Measurements from ENCODE around the gene PTGR3.

- TF ChIP-seq CTCF (IDR thresholded peaks at IDR 0.05) (no peak), POLR2A (IDR thresholded peaks at IDR 0.05) (no peak)
Measured at GRCh38 chr18:75249175-75249518, 40.2 kb upstream of the PTGR3 start.
